ENCODE results near the gene SMO. TPM values are rescaled to one million over a fixed set of nuclear protein-coding genes. Genes with fewer than 3 reads are reported as not detected.
"Not testable (repeated sequence)": the region's sequence is repeated elsewhere in the genome, so short reads cannot be mapped to it uniquely, and the experiment has no call there.

The SMO gene
- total and polyA plus RNA-seq, 2 donors (not counting 3 experiments of a cell fraction or from before 2014, with no cell fraction given), result 13.2 to 16.5 TPM

DNA sequence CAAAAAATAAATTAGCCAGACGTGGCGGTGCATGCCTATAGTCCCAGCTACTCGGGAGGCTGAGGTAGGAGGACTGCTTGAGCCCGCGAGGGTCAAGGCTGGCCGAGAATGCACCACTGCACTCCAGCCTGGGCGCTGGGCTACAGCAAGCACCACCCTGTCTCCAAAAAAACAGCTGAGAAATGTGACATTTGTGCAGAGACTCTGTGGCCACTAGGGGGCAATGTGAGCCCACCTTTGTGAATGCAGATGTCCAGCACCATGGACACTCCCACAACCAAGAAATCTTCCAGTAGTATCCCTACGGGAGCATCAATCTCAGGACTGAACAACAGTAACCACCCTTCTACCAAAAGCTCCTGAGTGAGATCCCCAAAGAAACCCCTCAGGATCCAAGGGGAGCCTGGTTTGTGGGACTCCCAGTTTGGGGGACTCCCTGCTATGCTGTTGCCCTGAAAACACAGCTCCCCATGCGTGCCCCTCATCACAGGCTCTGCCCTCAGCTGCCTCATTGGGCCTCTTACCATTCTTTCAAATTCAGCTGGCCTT is 30.2 kb downstream of the SMO start:
- Histone ChIP-seq H3K4me3 (replicated peaks in 1 of 3; ENCODE audit: insufficient read depth in 1 of 3, low read depth in 1 of 3, low read length in 3 of 3) (no peak overlapping the region), H2AFZ (ENCODE audit: low read depth, low read length) (no peak overlapping the region), H3K27ac (ENCODE audit: insufficient read depth, low read depth, low read length) (no peak overlapping the region)

DNA sequence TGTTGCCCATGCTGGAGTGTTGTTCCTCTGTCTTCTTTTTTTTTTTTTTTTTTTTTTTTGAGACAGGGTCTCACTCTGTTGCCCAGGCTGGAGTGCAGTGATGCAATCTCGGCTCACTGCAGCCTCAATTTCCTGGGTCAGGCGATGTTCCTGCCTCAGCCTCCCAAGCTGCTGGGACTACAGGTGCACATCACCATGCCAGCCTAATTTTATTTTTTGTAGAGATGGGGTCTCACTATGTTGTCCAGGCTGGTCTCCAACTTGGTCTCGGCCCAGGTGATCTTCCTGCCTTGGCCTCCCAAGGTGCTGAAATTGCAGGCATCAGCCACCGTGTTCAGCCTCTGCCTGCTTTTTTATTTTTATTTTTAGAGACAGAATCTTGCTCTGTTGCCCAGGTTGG is 30.7 kb downstream of the SMO start:
- DNase-seq (ENCODE audit: low read depth, low spot score); H2AFZ ChIP-seq (ENCODE audit: low read depth, low read length); H3K27ac ChIP-seq (ENCODE audit: insufficient read depth, low read depth, low read length); BruUV-seq (replicated peaks); dilution Hi-C loops (cut with MboI; ENCODE audit: extremely low pct_ligation_motif_present, low sequenced_read_pairs); H3K9ac ChIP-seq (replicated peaks; ENCODE audit: extremely low read depth, insufficient read depth, low read length); H3K9me3 ChIP-seq (replicated peaks; ENCODE audit: control insufficient read depth, insufficient read depth, low read length); intact Hi-C loops (cut with micrococcal nuclease); H3K27me3 ChIP-seq (ENCODE audit: control insufficient read depth in 2 of 2, insufficient read depth in 2 of 2, low read length in 2 of 2); H3K36me3 ChIP-seq (ENCODE audit: control insufficient read depth in 2 of 2, extremely low read depth in 1 of 2, insufficient read depth in 2 of 2, low read length in 2 of 2); H3K4me1 ChIP-seq (ENCODE audit: control insufficient read depth, extremely low read depth, insufficient read depth, low read length); POLR2A ChIA-PET; H3K79me2 ChIP-seq (ENCODE audit: control insufficient read depth, insufficient read depth, low read length); H3K4me2 ChIP-seq (ENCODE audit: insufficient read depth, low read length); FAIRE-seq; H3K4me3 ChIP-seq (replicated peaks in 1 of 3; ENCODE audit: insufficient read depth in 1 of 3, low read depth in 1 of 3, low read length in 3 of 3); H3K9me1 ChIP-seq (replicated peaks; ENCODE audit: control insufficient read depth, extremely low read depth, insufficient read depth, low read length); H4K20me1 ChIP-seq (replicated peaks; ENCODE audit: control insufficient read depth, extremely low read depth, insufficient read depth, low read length): not testable (repeated sequence)
- CTCF ChIA-PET, result interaction anchor here (0.6 to 4.8 kb wide), 58 partner anchors 9 to 606 kb away, joined by 3 to 235 read pairs (median 6); partner anchors contain the start of gene STRIP2

More for the DNA sequence above, 30.2 kb downstream of the SMO start:
- FAIRE-seq (peak; percentile 97), DNase-seq (ENCODE audit: low read depth, low spot score) (peak; percentile 80)
- ChIA-PET CTCF (interaction anchor here (0.5 to 4.8 kb wide), 71 partner anchors 8 to 606 kb away, joined by 3 to 235 read pairs (median 5); partner anchors contain the start of gene STRIP2), POLR2A (no interaction called here)
- H3K4me2 ChIP-seq (ENCODE audit: insufficient read depth, low read length), result no peak overlapping the region
- BruUV-seq (replicated peaks), result no TSS peak
- TF ChIP-seq, protein P1, sequence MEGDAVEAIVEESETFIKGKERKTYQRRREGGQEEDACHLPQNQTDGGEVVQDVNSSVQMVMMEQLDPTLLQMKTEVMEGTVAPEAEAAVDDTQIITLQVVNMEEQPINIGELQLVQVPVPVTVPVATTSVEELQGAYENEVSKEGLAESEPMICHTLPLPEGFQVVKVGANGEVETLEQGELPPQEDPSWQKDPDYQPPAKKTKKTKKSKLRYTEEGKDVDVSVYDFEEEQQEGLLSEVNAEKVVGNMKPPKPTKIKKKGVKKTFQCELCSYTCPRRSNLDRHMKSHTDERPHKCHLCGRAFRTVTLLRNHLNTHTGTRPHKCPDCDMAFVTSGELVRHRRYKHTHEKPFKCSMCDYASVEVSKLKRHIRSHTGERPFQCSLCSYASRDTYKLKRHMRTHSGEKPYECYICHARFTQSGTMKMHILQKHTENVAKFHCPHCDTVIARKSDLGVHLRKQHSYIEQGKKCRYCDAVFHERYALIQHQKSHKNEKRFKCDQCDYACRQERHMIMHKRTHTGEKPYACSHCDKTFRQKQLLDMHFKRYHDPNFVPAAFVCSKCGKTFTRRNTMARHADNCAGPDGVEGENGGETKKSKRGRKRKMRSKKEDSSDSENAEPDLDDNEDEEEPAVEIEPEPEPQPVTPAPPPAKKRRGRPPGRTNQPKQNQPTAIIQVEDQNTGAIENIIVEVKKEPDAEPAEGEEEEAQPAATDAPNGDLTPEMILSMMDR (IDR thresholded peaks at IDR 0.05; ENCODE audit: extremely low read depth in 1 of 2, insufficient read depth in 1 of 2, low read depth in 1 of 2, low read length in 2 of 2), result peak; percentile 79 to 84
- TF ChIP-seq, protein P2, sequence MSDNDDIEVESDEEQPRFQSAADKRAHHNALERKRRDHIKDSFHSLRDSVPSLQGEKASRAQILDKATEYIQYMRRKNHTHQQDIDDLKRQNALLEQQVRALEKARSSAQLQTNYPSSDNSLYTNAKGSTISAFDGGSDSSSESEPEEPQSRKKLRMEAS (IDR thresholded peaks at IDR 0.05; ENCODE audit: insufficient read depth, insufficient read length), result no peak
- no peaks in the 10 kb centered on the region for H3K79me2 ChIP-seq (ENCODE audit: control insufficient read depth, insufficient read depth, low read length)
- H3K4me1 ChIP-seq (ENCODE audit: control insufficient read depth, extremely low read depth, insufficient read depth, low read length), result peaks cover 7% of the 10 kb centered on the region
- peaks cover 0 to 2% of the 10 kb centered on the region in 2 experiments for H3K27me3 ChIP-seq (ENCODE audit: control insufficient read depth in 2 of 2, insufficient read depth in 2 of 2, low read length in 2 of 2)
- no peaks in the 10 kb centered on the region for H3K9me3 ChIP-seq (replicated peaks; ENCODE audit: control insufficient read depth, insufficient read depth, low read length)
- H3K9me1 ChIP-seq (replicated peaks; ENCODE audit: control insufficient read depth, extremely low read depth, insufficient read depth, low read length), result no peaks in the 10 kb centered on the region
- dilution Hi-C loops (cut with MboI; ENCODE audit: extremely low pct_ligation_motif_present, low sequenced_read_pairs) (no loop called here), intact Hi-C loops (cut with micrococcal nuclease) (loop anchor here (1.0 kb wide), 7 partner anchors 53 to 426 kb away; no protein-coding TSS in a partner anchor)
- H4K20me1 ChIP-seq (replicated peaks; ENCODE audit: control insufficient read depth, extremely low read depth, insufficient read depth, low read length), result no peaks in the 10 kb centered on the region
- no peaks in the 10 kb centered on the region for H3K36me3 ChIP-seq (ENCODE audit: control insufficient read depth in 2 of 2, extremely low read depth in 1 of 2, insufficient read depth in 2 of 2, low read length in 2 of 2)
- no peak overlapping the region for H3K9ac ChIP-seq (replicated peaks; ENCODE audit: extremely low read depth, insufficient read depth, low read length)

Data from endothelial cell of umbilical vein (primary cell).